HT-29 (cell line): ENCODE data around the gene ZBTB11. TPM values are rescaled to one million over a fixed set of nuclear protein-coding genes. Genes with fewer than 3 reads are reported as not detected.
"Not testable (repeated sequence)": the region's sequence is repeated elsewhere in the genome, so short reads cannot be mapped to it uniquely, and the experiment has no call there.

Source experiments
- DNase-seq: peaks from one replicate; pipeline ENCODE4 v3.0.0-alpha.2; 2015; ENCODE audit warnings: low spot score
- small RNA-seq: library from RNA; depleted of rRNA; stranded (forward); fragments of <200 nt; gene quantifications from one replicate; pipeline ENCODE3, GENCODE V24; 2014
- total RNA-seq: library from RNA; depleted of rRNA; stranded (reverse); fragments of >200 nt; shearing (Covaris generic); gene quantifications from 2 replicates; pipeline ENCODE4 v1.2.3, GENCODE V29; 2014; rRNA removed

Gene ZBTB11
- total RNA-seq, 1 experiment from 2014 or later = 19.2 TPM

GRCh38 chr3:101618726-101619125 lies 58.2 kb downstream of the ZBTB11 start:
- DNase-seq = no peak

- no peak for DNase-seq
Measured at GRCh38 chr3:101617478-101617877, 59.5 kb downstream of the ZBTB11 start.

DNA sequence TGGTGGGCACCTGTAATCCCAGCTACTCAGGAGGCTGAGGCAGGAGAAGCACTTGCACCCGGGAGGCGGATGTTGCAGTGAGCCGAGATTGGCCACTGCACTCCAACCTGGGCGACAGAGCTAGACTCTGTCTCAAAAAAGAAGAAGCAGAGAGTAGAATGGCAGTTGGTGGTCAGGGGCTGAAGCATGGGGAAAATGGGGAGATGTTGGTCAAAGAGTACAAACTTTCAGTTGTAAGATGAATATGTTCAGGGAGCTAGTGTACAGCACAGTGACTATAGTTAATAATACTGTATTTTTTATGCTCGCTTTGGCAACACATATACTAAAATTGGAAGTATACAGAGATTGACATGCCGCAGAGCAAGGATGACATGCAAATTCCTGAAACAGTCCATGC lies 61.4 kb downstream of the ZBTB11 start:
- DNase-seq = no peak

- not testable (repeated sequence) for DNase-seq
Measured at GRCh38 chr3:101613014-101613413, 63.9 kb downstream of the ZBTB11 start.

- DNase-seq = no peak
Measured at GRCh38 chr3:101611023-101611422, 65.9 kb downstream of the ZBTB11 start.

GRCh38 chr3:101605398-101605797 lies 71.5 kb downstream of the ZBTB11 start:
- DNase-seq = not testable (repeated sequence)

DNA sequence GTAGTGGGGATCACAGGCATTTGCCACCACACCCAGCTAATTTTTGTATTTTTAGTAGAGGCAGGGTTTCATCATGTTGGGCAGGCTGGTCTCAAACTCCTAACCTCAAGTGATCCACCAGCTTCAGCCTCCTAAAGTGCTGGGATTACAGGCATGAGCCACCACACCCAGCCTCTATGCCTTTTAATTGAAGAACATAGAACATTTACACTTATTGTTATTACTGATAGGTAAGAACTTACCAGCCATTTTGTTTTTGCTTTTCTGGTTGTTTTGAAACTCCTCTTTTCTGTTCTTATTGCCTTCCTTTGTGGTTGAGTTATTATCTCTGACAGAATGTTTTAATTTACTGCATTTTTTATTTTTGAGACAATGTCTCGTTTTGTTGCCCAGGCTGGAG lies 73.7 kb downstream of the ZBTB11 start:
- DNase-seq = no peak

GRCh38 chr3:101602731-101603130 lies 74.2 kb downstream of the ZBTB11 start:
- DNase-seq = no peak

Small RNA genes within 50 kb of the gene (small RNA-seq; reads per million reads assigned to genes)
- not detected for gene RF00019
- not detected for gene RNU6-1256P
- gene RNY1P12 = 0.29 reads per million

Other genes starting within 250 kb of the ZBTB11 start
- 0.65 and 2.2 TPM in 2 replicates for gene SENP7, start 163.9 kb downstream of the ZBTB11 start, total RNA-seq
- 24.5 and 28.1 TPM in 2 replicates for gene TRMT10C, start 115.3 kb downstream of the ZBTB11 start, total RNA-seq
- 30.6 and 31.8 TPM in 2 replicates for gene PCNP, start 103.0 kb downstream of the ZBTB11 start, total RNA-seq
- 1,651 and 2,156 TPM in 2 replicates for gene RPL24, start 9.6 kb upstream of the ZBTB11 start, total RNA-seq
- gene CEP97, start 47.5 kb upstream of the ZBTB11 start, total RNA-seq = 3.3 and 3.4 TPM in 2 replicates
- 1.5 and 3.3 TPM in 2 replicates for gene NXPE3, start 102.1 kb upstream of the ZBTB11 start, total RNA-seq
- 51.0 and 53.2 TPM in 2 replicates for gene NFKBIZ, start 172.4 kb upstream of the ZBTB11 start, total RNA-seq